Smooth muscle cell (in vitro differentiated cells): ENCODE data around the gene TKT. TPM values are rescaled to one million over a fixed set of nuclear protein-coding genes. Genes with fewer than 3 reads are reported as not detected.
"Not testable (repeated sequence)": the region's sequence is repeated elsewhere in the genome, so short reads cannot be mapped to it uniquely, and the experiment has no call there.

Experiments used
- DNase-seq: peaks from one replicate; lab custom pipeline; 2025; ENCODE audit not compliant: unreplicated experiment; lab: John Stamatoyannopoulos, UW
- H2AFZ ChIP-seq: fragments of 200-600 bp; sonication (generic); 2 replicates; pipeline ENCODE4 v1.6.0; 2016; ENCODE audit warnings: antibody characterized with exemption, low read depth, mild to moderate bottlenecking
- H3F3A ChIP-seq: fragments of 200-600 bp; sonication (generic); 2 replicates; pipeline ENCODE4 v1.6.0; 2017; ENCODE audit warnings: antibody characterized with exemption, low read depth
- H3K27ac ChIP-seq: fragments of 200-600 bp; sonication (generic); 2 replicates; pipeline ENCODE4 v1.5.1; 2016; ENCODE audit warnings: low read depth, mild to moderate bottlenecking
- H3K27me3 ChIP-seq: fragments of 200-600 bp; sonication (generic); 2 replicates; pipeline ENCODE4 v1.6.1; 2016; ENCODE audit warnings: low read depth, mild to moderate bottlenecking
- H3K36me3 ChIP-seq: fragments of 200-600 bp; sonication (generic); 2 replicates; pipeline ENCODE4 v1.5.1; 2016; ENCODE audit warnings: low read depth
- H3K4me1 ChIP-seq: fragments of 200-600 bp; sonication (generic); 2 replicates; pipeline ENCODE4 v1.5.1; 2016; ENCODE audit warnings: low read depth
- H3K4me2 ChIP-seq: fragments of 200-600 bp; sonication (generic); 2 replicates; pipeline ENCODE4 v1.6.0; 2016; ENCODE audit warnings: mild to moderate bottlenecking
- H3K4me3 ChIP-seq: fragments of 200-600 bp; sonication (generic); 2 replicates; pipeline ENCODE4 v1.5.1; 2016; ENCODE audit warnings: mild to moderate bottlenecking
- H3K79me2 ChIP-seq: fragments of 200-600 bp; sonication (generic); 2 replicates; pipeline ENCODE4 v1.6.0; 2016; ENCODE audit warnings: low read depth, mild to moderate bottlenecking
- H3K9ac ChIP-seq: fragments of 200-600 bp; sonication (generic); 2 replicates; pipeline ENCODE4 v1.6.0; 2016; ENCODE audit warnings: low read depth
- H3K9me3 ChIP-seq: fragments of 200-600 bp; sonication (generic); replicated peaks from 2 replicates; pipeline ENCODE4 v1.5.1; 2016; ENCODE audit warnings: low read depth
- H4K20me1 ChIP-seq: fragments of 200-600 bp; sonication (generic); 2 replicates; pipeline ENCODE4 v1.6.0; 2016; ENCODE audit warnings: low read depth
- CTCF ChIP-seq: fragments of 200-600 bp; sonication (generic); IDR thresholded peaks from 2 replicates; pipeline ENCODE4 v1.5.1; 2017; ENCODE audit warnings: borderline replicate concordance, mild to moderate bottlenecking, antibody characterized with exemption; ENCODE audit not compliant: insufficient read depth, poor library complexity, severe bottlenecking
- whole genome bisulfite sequencing: methylation state at CpG from one replicate; pipeline ENCODE4 v1.1.7; 2016; ENCODE audit warnings: low lambda C conversion rate; 5-methylcytosine and 5-hydroxymethylcytosine counted together
- polyA plus RNA-seq: library from polyadenylated mRNA; unstranded; fragments of >200 nt; fragmentation: Nextera tagmentation; extraction: Ambion mirVana; gene quantifications from 2 replicates; pipeline ENCODE4 v1.2.1, GENCODE V29; 2016
- total RNA-seq: library from RNA; depleted of rRNA; stranded (reverse); fragments of >200 nt; gene quantifications from 2 replicates; pipeline ENCODE4 v1.2.3, GENCODE V29; 2014

TKT gene
- total and polyA plus RNA-seq, 2 experiments from 2014 or later: 124 to 138 TPM

- DNase-seq: no peak
- H3K4me2 ChIP-seq: peak overlapping the region; percentile 100
- TF ChIP-seq CTCF: no peak
- peaks cover 23% of the 10 kb centered on the region for H3K4me1 ChIP-seq
- H3K79me2 ChIP-seq: peaks cover 66% of the 10 kb centered on the region
- H3K4me3 ChIP-seq: peak overlapping the region; percentile 98
- no peaks in the 10 kb centered on the region for H3K36me3 ChIP-seq
- H2AFZ ChIP-seq: no peak overlapping the region
- 49% methylated on average over 7 of the region's 7 CpGs for WGBS
- peaks cover 7% of the 10 kb centered on the region for H3F3A ChIP-seq
- no peaks in the 10 kb centered on the region for H3K9me3 ChIP-seq
- no peaks in the 10 kb centered on the region for H3K27me3 ChIP-seq
- no peak overlapping the region for H3K9ac ChIP-seq
- H4K20me1 ChIP-seq: peaks cover 66% of the 10 kb centered on the region
- H3K27ac ChIP-seq: no peak overlapping the region
Observed at GRCh38 chr3:53253707-53254508, 1.9 kb downstream of the TKT start.

- not testable (repeated sequence) for H3K27ac ChIP-seq, H3K9me3 ChIP-seq, H3K4me3 ChIP-seq, H3K9ac ChIP-seq, H3K36me3 ChIP-seq, H3K27me3 ChIP-seq, DNase-seq, H2AFZ ChIP-seq, H3F3A ChIP-seq
- WGBS: 77% methylated on average over 8 of the region's 8 CpGs
- Histone ChIP-seq H3K4me1 (peaks cover 20% of the 10 kb centered on the region), H4K20me1 (peaks cover 75% of the 10 kb centered on the region), H3K79me2 (peaks cover 76% of the 10 kb centered on the region), H3K4me2 (peak overlapping the region; percentile 15)
Observed at GRCh38 chr3:53252947-53253322, 2.9 kb downstream of the TKT start.

- Histone ChIP-seq H2AFZ (no peak overlapping the region), H3F3A (peaks cover 3% of the 10 kb centered on the region), H3K4me1 (peaks cover 20% of the 10 kb centered on the region), H3K27ac (no peak overlapping the region), H3K9me3 (no peaks in the 10 kb centered on the region), H3K27me3 (no peaks in the 10 kb centered on the region), H3K9ac (no peak overlapping the region), H3K36me3 (no peaks in the 10 kb centered on the region), H3K79me2 (peaks cover 82% of the 10 kb centered on the region), H4K20me1 (peaks cover 81% of the 10 kb centered on the region), H3K4me3 (no peak overlapping the region), H3K4me2 (peak overlapping the region; percentile 15)
- 38% methylated on average over 10 of the region's 10 CpGs for WGBS
- TF ChIP-seq CTCF: no peak
- DNase-seq: no peak
Observed at GRCh38 chr3:53252096-53252946, 3.5 kb downstream of the TKT start.

- no peak overlapping the region for H2AFZ ChIP-seq
- no peaks in the 10 kb centered on the region for H3K36me3 ChIP-seq
- TF ChIP-seq CTCF: no peak
- H3K79me2 ChIP-seq: peaks cover 95% of the 10 kb centered on the region
- no peak overlapping the region for H3K9ac ChIP-seq
- no peak for DNase-seq
- H3K4me2 ChIP-seq: no peak overlapping the region
- H3K27me3 ChIP-seq: no peaks in the 10 kb centered on the region
- WGBS: 87% methylated on average over 4 of the region's 4 CpGs
- H3K4me3 ChIP-seq: no peak overlapping the region
- peaks cover 94% of the 10 kb centered on the region for H4K20me1 ChIP-seq
- no peak overlapping the region for H3K27ac ChIP-seq
- peaks cover 20% of the 10 kb centered on the region for H3K4me1 ChIP-seq
- H3K9me3 ChIP-seq: no peaks in the 10 kb centered on the region
- H3F3A ChIP-seq: peaks cover under 1% of the 10 kb centered on the region
Observed at GRCh38 chr3:53250881-53251605, 4.8 kb downstream of the TKT start.
